Embryonic facial prominence (tissue), 1 donor: ENCODE measurements around the gene BEAN1.

ENCODE experiments used
- DNase-seq: peaks from one replicate; pipeline ENCODE4 v3.0.0-alpha.2; 2016; ENCODE audit errors: extremely low spot score

Gene BEAN1

GRCh38 chr16:66521951-66522771 is 95.1 kb downstream of the BEAN1 start:
- DNase-seq = no peak

- DNase-seq = no peak
These were observed 95.9 kb downstream of the BEAN1 start for GRCh38 chr16:66522816-66523590.

- no peak for DNase-seq
These were observed 96.8 kb downstream of the BEAN1 start for GRCh38 chr16:66523861-66524354.

- no peak for DNase-seq
These were observed 97.6 kb downstream of the BEAN1 start for GRCh38 chr16:66524601-66525164.

GRCh38 chr16:66525396-66526180 is 98.5 kb downstream of the BEAN1 start:
- no peak for DNase-seq

- no peak for DNase-seq
These were observed 101.2 kb downstream of the BEAN1 start for GRCh38 chr16:66528294-66528693.

GRCh38 chr16:66529475-66529874 is 102.4 kb downstream of the BEAN1 start:
- no peak for DNase-seq
